H9 (cell line): Measurements from ENCODE around the gene STRIT1. TPM values are rescaled to one million over a fixed set of nuclear protein-coding genes. Genes with fewer than 3 reads are reported as not detected.

Source experiments
- DNase-seq: peaks from one replicate; pipeline ENCODE4 v3.0.0-alpha.2; 2017
- H2AFZ ChIP-seq: one replicate; pipeline ENCODE4 v1.6.1; 2013; ENCODE audit warnings: mild to moderate bottlenecking, low read length, control low read depth, moderate library complexity
- H2AK5ac ChIP-seq: 2 replicates; pipeline ENCODE4 v1.6.1; 2013; ENCODE audit warnings: low read length, control low read depth, mixed read lengths; ENCODE audit not compliant: insufficient read length
- H2BK120ac ChIP-seq: one replicate; pipeline ENCODE4 v1.6.1; 2013; ENCODE audit warnings: low read depth, mild to moderate bottlenecking, low read length, control low read depth, inconsistent platforms; ENCODE audit not compliant: poor library complexity, severe bottlenecking
- H2BK12ac ChIP-seq: 2 replicates; pipeline ENCODE4 v1.6.1; 2013; ENCODE audit warnings: low read length, control low read depth, mixed read lengths, low read depth; ENCODE audit not compliant: insufficient read length
- H2BK15ac ChIP-seq: 2 replicates; pipeline ENCODE4 v1.6.1; 2013; ENCODE audit warnings: low read depth, low read length, control low read depth
- H2BK20ac ChIP-seq: one replicate; pipeline ENCODE4 v1.6.1; 2013; ENCODE audit warnings: low read depth, mild to moderate bottlenecking, low read length, control low read depth, inconsistent platforms; ENCODE audit not compliant: poor library complexity, severe bottlenecking
- H2BK5ac ChIP-seq: 2 replicates; pipeline ENCODE4 v1.6.1; 2013; ENCODE audit warnings: low read length, control low read depth, mixed read lengths; ENCODE audit not compliant: insufficient read length
- H3K14ac ChIP-seq: 2 replicates; pipeline ENCODE4 v1.6.1; 2013; ENCODE audit warnings: low read length, control low read depth; ENCODE audit not compliant: insufficient read depth
- H3K18ac ChIP-seq: 2 replicates; pipeline ENCODE4 v1.6.1; 2013; ENCODE audit warnings: low read depth, mild to moderate bottlenecking, mixed read lengths, low read length, control low read depth; ENCODE audit not compliant: insufficient read length
- H3K23ac ChIP-seq: 2 replicates; pipeline ENCODE4 v1.6.1; 2013; ENCODE audit warnings: low read length, control low read depth, mixed read lengths, low read depth; ENCODE audit not compliant: insufficient read length
- H3K23me2 ChIP-seq: 2 replicates; pipeline ENCODE4 v1.6.1; 2013; ENCODE audit warnings: low read depth, mild to moderate bottlenecking, mixed read lengths, low read length, control low read depth; ENCODE audit not compliant: insufficient read length, poor library complexity, severe bottlenecking
- H3K27ac ChIP-seq: 2 replicates; pipeline ENCODE4 v1.5.1; 2013; ENCODE audit warnings: low read length, control low read depth, mixed read lengths, low read depth; ENCODE audit not compliant: insufficient read length
- H3K27me3 ChIP-seq: 2 replicates; pipeline ENCODE4 v1.6.1; 2013; ENCODE audit warnings: low read length, control low read depth, inconsistent platforms; ENCODE audit not compliant: insufficient read depth
- H3K4ac ChIP-seq: 2 replicates; pipeline ENCODE4 v1.6.1; 2013; ENCODE audit warnings: low read depth, mild to moderate bottlenecking, control low read depth, inconsistent platforms, low read length, moderate library complexity
- H3K4me1 ChIP-seq: 2 replicates; pipeline ENCODE4 v1.6.1; 2013; ENCODE audit warnings: low read length, control low read depth, inconsistent platforms; ENCODE audit not compliant: insufficient read depth
- H3K4me2 ChIP-seq: 2 replicates; pipeline ENCODE4 v1.6.1; 2013; ENCODE audit warnings: low read length, control low read depth, mixed read lengths; ENCODE audit not compliant: insufficient read length, insufficient read depth
- H3K56ac ChIP-seq: 2 replicates; pipeline ENCODE4 v1.6.1; 2013; ENCODE audit warnings: low read depth, mild to moderate bottlenecking, mixed read lengths, low read length, control low read depth; ENCODE audit not compliant: insufficient read length
- H3K79me1 ChIP-seq: 2 replicates; pipeline ENCODE4 v1.6.1; 2013; ENCODE audit warnings: low read depth, mild to moderate bottlenecking, moderate library complexity, low read length, control low read depth, inconsistent platforms; ENCODE audit not compliant: insufficient read depth, poor library complexity, severe bottlenecking
- H3K79me2 ChIP-seq: 2 replicates; pipeline ENCODE4 v1.6.1; 2013; ENCODE audit warnings: low read length, control low read depth, inconsistent platforms; ENCODE audit not compliant: insufficient read depth
- H3K9ac ChIP-seq: 2 replicates; pipeline ENCODE4 v1.6.1; 2013; ENCODE audit warnings: low read length, control low read depth, mixed read lengths; ENCODE audit not compliant: insufficient read length; ENCODE audit errors: extremely low read depth
- H3K9me3 ChIP-seq: one replicate; pipeline ENCODE4 v1.6.1; 2013; ENCODE audit warnings: low read depth, low read length, inconsistent platforms; ENCODE audit not compliant: control insufficient read depth
- H3T11ph ChIP-seq: one replicate; pipeline ENCODE4 v1.6.1; 2013; ENCODE audit warnings: mild to moderate bottlenecking, low read length, control low read depth, inconsistent platforms
- H4K20me1 ChIP-seq: one replicate; pipeline ENCODE4 v1.6.1; 2013; ENCODE audit not compliant: control insufficient read depth, insufficient read length, insufficient read depth
- H4K5ac ChIP-seq: 2 replicates; pipeline ENCODE4 v1.6.1; 2013; ENCODE audit warnings: low read depth, mild to moderate bottlenecking, mixed read lengths, low read length, control low read depth; ENCODE audit not compliant: insufficient read length
- H4K8ac ChIP-seq: replicated peaks from 2 replicates; pipeline ENCODE4 v1.6.1; 2013; ENCODE audit warnings: low read length, control low read depth, mixed read lengths, low read depth; ENCODE audit not compliant: insufficient read length
- H4K91ac ChIP-seq: 2 replicates; pipeline ENCODE4 v1.6.1; 2013; ENCODE audit warnings: low read depth, mild to moderate bottlenecking, moderate library complexity, mixed read lengths, low read length, control low read depth; ENCODE audit not compliant: insufficient read length
- H3K27ac Mint-ChIP-seq, 3 experiments: 2 replicates in 2 of 3; 3 replicates in 1 of 3; pipeline ENCODE4 v1.8.0; 2020 to 2021; ENCODE audit warnings: mixed read lengths in 3 of 3, mild to moderate bottlenecking in 1 of 3, moderate library complexity in 1 of 3
- H3K27me3 Mint-ChIP-seq: 2 replicates; pipeline ENCODE4 v1.8.0; 2021; ENCODE audit warnings: low read depth, mild to moderate bottlenecking, moderate library complexity, mixed read lengths
- H3K36me3 Mint-ChIP-seq, 3 experiments: 2 replicates in 2 of 3; 3 replicates in 1 of 3; pipeline ENCODE4 v1.8.0; 2020 to 2021; ENCODE audit warnings: low read depth in 3 of 3, mixed read lengths in 3 of 3; ENCODE audit not compliant: insufficient read depth in 1 of 3
- H3K4me1 Mint-ChIP-seq, 2 experiments: 2 replicates each; pipeline ENCODE4 v1.8.0; 2020; ENCODE audit warnings: mixed read lengths in 2 of 2
- H3K4me3 Mint-ChIP-seq, 2 experiments: 2 replicates in 1 of 2; 3 replicates in 1 of 2; pipeline ENCODE4 v1.8.0; 2020 to 2021; ENCODE audit warnings: mild to moderate bottlenecking in 2 of 2, mixed read lengths in 2 of 2, moderate library complexity in 1 of 2
- H3K9me3 Mint-ChIP-seq, 2 experiments: 2 replicates in 1 of 2; 3 replicates in 1 of 2; pipeline ENCODE4 v1.8.0; 2020; ENCODE audit warnings: mild to moderate bottlenecking in 2 of 2, mixed read lengths in 2 of 2, moderate library complexity in 1 of 2
- total RNA-seq: library from RNA; stranded (reverse); gene quantifications from 2 replicates; pipeline ENCODE4 v1.2.1, GENCODE V29; 2021
- TF ChIP-seq, protein P1 (sequence below): fragments of 200-600 bp; sonication (generic); conservative IDR thresholded peaks from 3 replicates; pipeline ENCODE4 v1.8.0; 2021; ENCODE audit warnings: antibody characterized with exemption, mild to moderate bottlenecking

STRIT1 gene
- total RNA-seq, 1 experiment from 2014 or later: not detected

GRCh38 chr3:155303540-155304097 is 10.1 kb upstream of the STRIT1 start:
- Mint-ChIP-seq H3K4me3 (no peak overlapping the region), H3K27ac (no peak overlapping the region), H3K9me3 (peaks cover 0 to 2% of the 10 kb centered on the region in 2 experiments; a peak in 2 of 5 replicates), H3K27me3 (no peaks in the 10 kb centered on the region), H3K4me1 (peaks cover 2 to 3% of the 10 kb centered on the region in 2 experiments; a peak in 1 of 4 replicates), H3K36me3 (peaks cover 0 to 3% (median 2%) of the 10 kb centered on the region in 3 experiments; a peak in 2 of 7 replicates)
- Histone ChIP-seq H3K23ac (no peak overlapping the region), H2BK12ac (no peak overlapping the region), H3K4me1 (no peaks in the 10 kb centered on the region), H2BK15ac (no peak overlapping the region), H2BK5ac (no peak overlapping the region), H3T11ph (no peak overlapping the region), H2BK20ac (no peak overlapping the region), H3K4me2 (no peak overlapping the region), H2AFZ (no peak overlapping the region), H3K9me3 (no peaks in the 10 kb centered on the region), H3K79me2 (no peaks in the 10 kb centered on the region), H3K79me1 (no peaks in the 10 kb centered on the region), H2AK5ac (no peak overlapping the region), H4K20me1 (no peaks in the 10 kb centered on the region), H4K91ac (no peak overlapping the region), H3K23me2 (no peaks in the 10 kb centered on the region), H3K27ac (no peak overlapping the region), H4K5ac (no peak overlapping the region), H3K27me3 (no peaks in the 10 kb centered on the region), H3K18ac (no peak overlapping the region), H3K4ac (no peak overlapping the region), H3K14ac (no peak overlapping the region), H4K8ac (no peak overlapping the region), H2BK120ac (no peak overlapping the region), H3K9ac (no peak overlapping the region), H3K56ac (no peak overlapping the region)
- TF ChIP-seq, protein P1, sequence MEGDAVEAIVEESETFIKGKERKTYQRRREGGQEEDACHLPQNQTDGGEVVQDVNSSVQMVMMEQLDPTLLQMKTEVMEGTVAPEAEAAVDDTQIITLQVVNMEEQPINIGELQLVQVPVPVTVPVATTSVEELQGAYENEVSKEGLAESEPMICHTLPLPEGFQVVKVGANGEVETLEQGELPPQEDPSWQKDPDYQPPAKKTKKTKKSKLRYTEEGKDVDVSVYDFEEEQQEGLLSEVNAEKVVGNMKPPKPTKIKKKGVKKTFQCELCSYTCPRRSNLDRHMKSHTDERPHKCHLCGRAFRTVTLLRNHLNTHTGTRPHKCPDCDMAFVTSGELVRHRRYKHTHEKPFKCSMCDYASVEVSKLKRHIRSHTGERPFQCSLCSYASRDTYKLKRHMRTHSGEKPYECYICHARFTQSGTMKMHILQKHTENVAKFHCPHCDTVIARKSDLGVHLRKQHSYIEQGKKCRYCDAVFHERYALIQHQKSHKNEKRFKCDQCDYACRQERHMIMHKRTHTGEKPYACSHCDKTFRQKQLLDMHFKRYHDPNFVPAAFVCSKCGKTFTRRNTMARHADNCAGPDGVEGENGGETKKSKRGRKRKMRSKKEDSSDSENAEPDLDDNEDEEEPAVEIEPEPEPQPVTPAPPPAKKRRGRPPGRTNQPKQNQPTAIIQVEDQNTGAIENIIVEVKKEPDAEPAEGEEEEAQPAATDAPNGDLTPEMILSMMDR: no peak
- DNase-seq: no peak
